Panc1 (cell line): ENCODE data around the gene AMBRA1. TPM values are rescaled to one million over a fixed set of nuclear protein-coding genes. Genes with fewer than 3 reads are reported as not detected.

Experiments used
- ATAC-seq: fragments of 200-7000 bp; cut with Tn5 transposase; 2 replicates; pipeline ENCODE4 v1.9.1; 2020; ENCODE audit warnings: mild to moderate bottlenecking, moderate library complexity
- BruUV-seq: library from RNA; stranded (reverse); fragments of 400-500 nt; replicated peaks from 2 replicates; lab custom pipeline; 2021; lab: Mats Ljungman, UMichigan
- CTCF ChIA-PET: fragments of 300-600 bp; sonication (Branson Sonifier 250); formaldehyde crosslinking; loops from one replicate; lab custom pipeline; 2022; ENCODE audit warnings: antibody characterized with exemption; lab: Charles Lee
- POLR2A ChIA-PET: fragments of 300-600 bp; sonication (Branson Sonifier 250); formaldehyde crosslinking; loops from one replicate; lab custom pipeline; 2022; ENCODE audit warnings: antibody characterized with exemption; lab: Charles Lee
- DNase-seq: peaks from one replicate; pipeline ENCODE4 v3.0.0-alpha.2; 2010; ENCODE audit warnings: low read depth, low spot score
- H3K27ac ChIP-seq: 2 replicates; pipeline ENCODE4 v1.5.1; 2011; ENCODE audit warnings: mild to moderate bottlenecking, low read length, inconsistent platforms
- H3K27me3 ChIP-seq: fragments of 200-500 bp; sonication (Bioruptor generic); 2 replicates; pipeline ENCODE4 v1.6.0; 2014; ENCODE audit warnings: low read length, inconsistent platforms; ENCODE audit not compliant: control insufficient read depth, insufficient read depth
- H3K36me3 ChIP-seq: fragments of 200-500 bp; sonication (Bioruptor generic); 2 replicates; pipeline ENCODE4 v1.5.1; 2014; ENCODE audit warnings: inconsistent platforms, mild to moderate bottlenecking, low read length, moderate library complexity; ENCODE audit not compliant: control insufficient read depth, insufficient read depth
- H3K4me1 ChIP-seq: 2 replicates; pipeline ENCODE4 v1.5.1; 2011; ENCODE audit warnings: inconsistent platforms, mild to moderate bottlenecking, low read length, moderate library complexity; ENCODE audit not compliant: control insufficient read depth, insufficient read depth
- H3K4me3 ChIP-seq, 2 experiments: 2 replicates each; pipeline ENCODE4 v1.5.1; 2011 to 2012; ENCODE audit warnings: low read depth in 2 of 2, low read length in 2 of 2, mild to moderate bottlenecking in 2 of 2, inconsistent platforms in 1 of 2, moderate library complexity in 1 of 2
- H3K9me3 ChIP-seq: fragments of 200-500 bp; sonication (Bioruptor generic); 2 replicates; pipeline ENCODE4 v1.5.1; 2014; ENCODE audit warnings: low read depth, mild to moderate bottlenecking, inconsistent platforms, low read length, moderate library complexity; ENCODE audit not compliant: control insufficient read depth, insufficient read depth
- POLR2AphosphoS5 ChIP-seq: IDR thresholded peaks from 2 replicates; pipeline ENCODE4 v1.6.1; 2012; ENCODE audit warnings: mild to moderate bottlenecking, low read depth, low read length, moderate library complexity
- SIN3A ChIP-seq: IDR thresholded peaks from 2 replicates; pipeline ENCODE4 v1.6.1; 2012; ENCODE audit warnings: low read depth, mild to moderate bottlenecking, low read length, moderate library complexity, borderline replicate concordance; ENCODE audit not compliant: insufficient read depth
- TCF7L2 ChIP-seq: IDR thresholded peaks from 2 replicates; pipeline ENCODE4 v1.6.1; 2011; ENCODE audit warnings: mild to moderate bottlenecking, low read depth, low read length, inconsistent platforms
- in situ Hi-C: cut with HindIII; loops from 2 replicates; pipeline ENCODE4 v1.10.0; 2016; ENCODE audit warnings: low sequenced_read_pairs, low pct_unique_long_range_greater_than_20kb
- intact Hi-C: fragments of 100-400 bp; cut with micrococcal nuclease; formaldehyde crosslinking; loops from one replicate; pipeline ENCODE4 v1.10.0; 2022; ENCODE audit not compliant: unreplicated experiment
- total RNA-seq: library from RNA; stranded (reverse); gene quantifications from one replicate; pipeline ENCODE4 v1.2.1, GENCODE V29; 2021; ENCODE audit not compliant: unreplicated experiment
- TF ChIP-seq, protein P1 (sequence below): fragments of 450-650 bp; IDR thresholded peaks from 2 replicates; pipeline ENCODE4 v1.5.1; 2017; ENCODE audit warnings: mild to moderate bottlenecking
- TF ChIP-seq, protein P2 (sequence below), 2 experiments: IDR thresholded peaks; 2 replicates each; pipeline ENCODE4 v1.6.1; 2011 to 2012; ENCODE audit warnings: low read depth in 2 of 2, control low read depth in 1 of 2, low read length in 1 of 2, mild to moderate bottlenecking in 1 of 2, moderate library complexity in 1 of 2; ENCODE audit not compliant: insufficient read depth in 1 of 2

Gene AMBRA1
- total RNA-seq, 1 experiment from 2014 or later, result 40.0 TPM

DNA sequence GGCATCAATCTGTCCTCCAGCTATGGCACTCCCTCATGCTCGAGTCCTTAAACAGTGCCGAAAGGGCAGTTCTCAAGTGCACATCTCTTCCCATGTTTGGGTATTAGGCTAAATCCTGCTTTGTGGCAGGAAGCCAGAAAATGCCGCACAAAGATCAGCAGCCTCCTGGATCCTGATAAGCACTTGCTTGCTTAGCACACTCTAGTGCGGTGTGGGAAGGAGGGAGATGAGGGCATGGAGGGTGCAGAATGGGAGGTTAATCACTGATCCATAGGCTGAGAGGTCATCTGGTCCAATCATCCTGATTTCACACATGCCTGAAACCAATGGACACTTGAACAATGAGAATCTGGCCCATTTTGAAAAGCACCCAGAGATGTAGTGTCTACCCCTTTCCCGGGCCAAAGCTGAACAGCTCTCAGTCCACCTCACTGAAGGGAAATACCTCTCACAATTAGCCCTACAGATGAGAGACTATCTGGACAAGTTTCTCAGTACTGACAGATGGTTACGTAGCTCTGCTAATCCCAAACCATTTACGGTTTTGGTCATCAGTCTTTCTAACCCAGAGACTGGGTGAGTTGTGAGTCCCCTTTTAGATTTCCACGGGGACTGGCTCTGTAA lies 172.5 kb downstream of the AMBRA1 start:
- no peak for DNase-seq
- CTCF ChIA-PET, result no interaction called here
- no peak for ATAC-seq
- Histone ChIP-seq H3K27ac (no peak overlapping the region), H3K27me3 (no peaks in the 10 kb centered on the region), H3K36me3 (peaks cover 12% of the 10 kb centered on the region), H3K4me1 (no peaks in the 10 kb centered on the region), H3K4me3 (no peak overlapping the region), H3K9me3 (no peaks in the 10 kb centered on the region)
- no TSS peak for BruUV-seq
- in situ Hi-C loops (no loop called here), intact Hi-C loops (no loop called here)
- POLR2A ChIA-PET, result interaction anchor here (0.6 kb wide), 1 partner anchor 57 kb away, joined by 8 read pairs; no protein-coding TSS in a partner anchor
- no peak for TF ChIP-seq TCF7L2
- no peak for TF ChIP-seq SIN3A
- TF ChIP-seq POLR2AphosphoS5, result no peak
- TF ChIP-seq, protein P1, sequence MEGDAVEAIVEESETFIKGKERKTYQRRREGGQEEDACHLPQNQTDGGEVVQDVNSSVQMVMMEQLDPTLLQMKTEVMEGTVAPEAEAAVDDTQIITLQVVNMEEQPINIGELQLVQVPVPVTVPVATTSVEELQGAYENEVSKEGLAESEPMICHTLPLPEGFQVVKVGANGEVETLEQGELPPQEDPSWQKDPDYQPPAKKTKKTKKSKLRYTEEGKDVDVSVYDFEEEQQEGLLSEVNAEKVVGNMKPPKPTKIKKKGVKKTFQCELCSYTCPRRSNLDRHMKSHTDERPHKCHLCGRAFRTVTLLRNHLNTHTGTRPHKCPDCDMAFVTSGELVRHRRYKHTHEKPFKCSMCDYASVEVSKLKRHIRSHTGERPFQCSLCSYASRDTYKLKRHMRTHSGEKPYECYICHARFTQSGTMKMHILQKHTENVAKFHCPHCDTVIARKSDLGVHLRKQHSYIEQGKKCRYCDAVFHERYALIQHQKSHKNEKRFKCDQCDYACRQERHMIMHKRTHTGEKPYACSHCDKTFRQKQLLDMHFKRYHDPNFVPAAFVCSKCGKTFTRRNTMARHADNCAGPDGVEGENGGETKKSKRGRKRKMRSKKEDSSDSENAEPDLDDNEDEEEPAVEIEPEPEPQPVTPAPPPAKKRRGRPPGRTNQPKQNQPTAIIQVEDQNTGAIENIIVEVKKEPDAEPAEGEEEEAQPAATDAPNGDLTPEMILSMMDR, result no peak
- TF ChIP-seq, protein P2, sequence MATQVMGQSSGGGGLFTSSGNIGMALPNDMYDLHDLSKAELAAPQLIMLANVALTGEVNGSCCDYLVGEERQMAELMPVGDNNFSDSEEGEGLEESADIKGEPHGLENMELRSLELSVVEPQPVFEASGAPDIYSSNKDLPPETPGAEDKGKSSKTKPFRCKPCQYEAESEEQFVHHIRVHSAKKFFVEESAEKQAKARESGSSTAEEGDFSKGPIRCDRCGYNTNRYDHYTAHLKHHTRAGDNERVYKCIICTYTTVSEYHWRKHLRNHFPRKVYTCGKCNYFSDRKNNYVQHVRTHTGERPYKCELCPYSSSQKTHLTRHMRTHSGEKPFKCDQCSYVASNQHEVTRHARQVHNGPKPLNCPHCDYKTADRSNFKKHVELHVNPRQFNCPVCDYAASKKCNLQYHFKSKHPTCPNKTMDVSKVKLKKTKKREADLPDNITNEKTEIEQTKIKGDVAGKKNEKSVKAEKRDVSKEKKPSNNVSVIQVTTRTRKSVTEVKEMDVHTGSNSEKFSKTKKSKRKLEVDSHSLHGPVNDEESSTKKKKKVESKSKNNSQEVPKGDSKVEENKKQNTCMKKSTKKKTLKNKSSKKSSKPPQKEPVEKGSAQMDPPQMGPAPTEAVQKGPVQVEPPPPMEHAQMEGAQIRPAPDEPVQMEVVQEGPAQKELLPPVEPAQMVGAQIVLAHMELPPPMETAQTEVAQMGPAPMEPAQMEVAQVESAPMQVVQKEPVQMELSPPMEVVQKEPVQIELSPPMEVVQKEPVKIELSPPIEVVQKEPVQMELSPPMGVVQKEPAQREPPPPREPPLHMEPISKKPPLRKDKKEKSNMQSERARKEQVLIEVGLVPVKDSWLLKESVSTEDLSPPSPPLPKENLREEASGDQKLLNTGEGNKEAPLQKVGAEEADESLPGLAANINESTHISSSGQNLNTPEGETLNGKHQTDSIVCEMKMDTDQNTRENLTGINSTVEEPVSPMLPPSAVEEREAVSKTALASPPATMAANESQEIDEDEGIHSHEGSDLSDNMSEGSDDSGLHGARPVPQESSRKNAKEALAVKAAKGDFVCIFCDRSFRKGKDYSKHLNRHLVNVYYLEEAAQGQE (IDR thresholded peaks at IDR 0.05; ENCODE audit: insufficient read depth in 1 of 2, low read depth in 2 of 2, low read length in 1 of 2), result no peak

GRCh38 chr11:46420513-46420912 lies 173.3 kb downstream of the AMBRA1 start:
- no peak for DNase-seq
- intact Hi-C loops, result no loop called here
- H3K4me1 ChIP-seq, result no peaks in the 10 kb centered on the region
- no peaks in the 10 kb centered on the region for H3K9me3 ChIP-seq
- ChIA-PET CTCF (no interaction called here), POLR2A (no interaction called here)
- in situ Hi-C loops, result no loop called here
- no TSS peak for BruUV-seq
- H3K36me3 ChIP-seq, result peaks cover 12% of the 10 kb centered on the region
- H3K27ac ChIP-seq, result no peak overlapping the region
- no peak for ATAC-seq
- no peak overlapping the region for H3K4me3 ChIP-seq
- TF ChIP-seq, protein P1, result no peak
- no peak for TF ChIP-seq POLR2AphosphoS5
- TF ChIP-seq, protein P2 (IDR thresholded peaks at IDR 0.05; ENCODE audit: insufficient read depth in 1 of 2, low read depth in 2 of 2, low read length in 1 of 2), result no peak
- no peaks in the 10 kb centered on the region for H3K27me3 ChIP-seq
